ENCODE data around the gene HOXB3. TPM values are rescaled to one million over a fixed set of nuclear protein-coding genes. Genes with fewer than 3 reads are reported as not detected.

The HOXB3 gene
- polyA plus RNA-seq, 4 donors = 145 to 170 (median 155) TPM

DNA sequence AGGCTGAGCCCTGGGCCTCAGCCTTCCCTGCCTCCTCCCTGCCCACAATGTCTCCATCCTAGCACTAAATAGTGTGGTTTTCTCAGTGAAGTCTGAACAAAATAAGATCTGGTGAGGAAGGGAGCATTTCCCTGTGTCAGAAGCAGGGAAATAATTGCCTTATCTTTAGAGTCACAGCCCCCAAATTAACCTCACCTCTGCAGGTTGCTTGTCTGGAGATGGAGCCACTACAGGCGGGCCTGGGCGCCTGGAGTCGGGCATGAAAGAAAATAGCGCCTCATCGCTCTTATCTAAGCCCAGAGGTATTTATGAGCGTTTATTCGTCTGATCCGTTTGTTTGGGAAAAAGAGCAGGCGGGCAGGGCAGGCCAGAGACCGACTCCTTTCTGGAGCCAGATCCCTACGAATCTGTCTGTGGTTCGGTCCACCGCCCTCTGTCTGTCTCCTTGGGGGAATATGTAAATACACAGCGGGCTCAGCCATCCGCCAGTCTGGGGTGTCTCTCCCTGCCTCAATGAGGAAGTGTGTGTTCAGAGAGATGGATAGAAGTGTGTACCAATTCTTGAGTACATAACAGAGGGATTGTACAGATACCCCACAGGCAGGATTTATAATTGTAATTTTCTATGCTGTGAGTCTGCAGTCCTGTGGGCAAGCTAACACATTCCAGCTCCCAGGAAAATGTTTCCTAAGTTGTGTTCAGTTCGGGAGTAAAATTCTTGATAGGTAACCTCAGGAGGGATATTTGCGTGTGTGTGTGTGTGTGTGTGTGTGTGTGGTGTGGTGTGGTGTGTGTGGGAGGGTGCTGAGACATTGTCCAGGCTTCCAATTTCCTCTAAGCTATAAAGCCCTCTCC is 10.4 kb upstream of the HOXB3 start:
- no peak for DNase-seq (ENCODE audit: low read depth in 4 of 4, low spot score in 3 of 4)

DNA sequence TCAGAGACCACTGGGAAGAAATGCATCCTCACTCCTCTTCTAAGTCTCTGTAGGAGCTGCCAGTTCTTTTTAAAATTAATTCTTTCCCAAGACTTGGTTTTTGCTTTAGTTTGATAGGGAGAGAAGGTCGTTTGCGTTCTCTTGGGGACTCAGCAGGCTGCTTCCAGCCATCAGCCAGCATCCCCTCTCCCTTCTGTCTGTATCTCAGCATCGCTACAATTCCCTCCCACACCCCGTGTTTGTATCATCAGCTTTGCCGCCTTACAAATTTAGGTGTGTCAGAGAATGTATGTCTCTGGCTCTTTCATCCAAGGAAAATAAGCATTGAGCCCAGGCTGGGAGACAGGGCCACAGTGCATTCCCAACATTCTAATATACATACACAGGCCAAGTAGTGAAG is 9.3 kb upstream of the HOXB3 start:
- DNase-seq (ENCODE audit: low read depth in 4 of 4, low spot score in 3 of 4) = no peak

DNA sequence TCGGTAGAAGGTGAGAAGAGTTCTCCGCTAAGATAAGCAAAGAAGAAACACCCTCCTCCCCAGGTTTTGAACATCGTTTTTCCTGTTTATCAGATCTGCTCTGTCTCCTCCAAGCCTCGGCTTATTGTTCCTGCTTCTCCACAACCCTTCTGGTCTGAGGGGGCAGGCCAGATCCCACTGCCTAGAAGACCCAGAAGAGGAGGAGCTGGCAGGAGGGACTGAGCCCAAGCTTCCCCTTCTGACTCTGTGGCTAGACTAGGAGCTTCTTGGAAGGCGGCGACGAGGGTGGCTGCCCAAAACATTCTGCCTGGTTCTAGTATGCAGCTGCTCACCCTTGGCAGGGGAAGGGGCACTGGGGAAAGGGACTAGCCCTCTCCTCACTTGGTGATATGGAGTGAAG is 8.7 kb upstream of the HOXB3 start:
- DNase-seq (ENCODE audit: low read depth in 4 of 4, low spot score in 3 of 4) = no peak

DNA sequence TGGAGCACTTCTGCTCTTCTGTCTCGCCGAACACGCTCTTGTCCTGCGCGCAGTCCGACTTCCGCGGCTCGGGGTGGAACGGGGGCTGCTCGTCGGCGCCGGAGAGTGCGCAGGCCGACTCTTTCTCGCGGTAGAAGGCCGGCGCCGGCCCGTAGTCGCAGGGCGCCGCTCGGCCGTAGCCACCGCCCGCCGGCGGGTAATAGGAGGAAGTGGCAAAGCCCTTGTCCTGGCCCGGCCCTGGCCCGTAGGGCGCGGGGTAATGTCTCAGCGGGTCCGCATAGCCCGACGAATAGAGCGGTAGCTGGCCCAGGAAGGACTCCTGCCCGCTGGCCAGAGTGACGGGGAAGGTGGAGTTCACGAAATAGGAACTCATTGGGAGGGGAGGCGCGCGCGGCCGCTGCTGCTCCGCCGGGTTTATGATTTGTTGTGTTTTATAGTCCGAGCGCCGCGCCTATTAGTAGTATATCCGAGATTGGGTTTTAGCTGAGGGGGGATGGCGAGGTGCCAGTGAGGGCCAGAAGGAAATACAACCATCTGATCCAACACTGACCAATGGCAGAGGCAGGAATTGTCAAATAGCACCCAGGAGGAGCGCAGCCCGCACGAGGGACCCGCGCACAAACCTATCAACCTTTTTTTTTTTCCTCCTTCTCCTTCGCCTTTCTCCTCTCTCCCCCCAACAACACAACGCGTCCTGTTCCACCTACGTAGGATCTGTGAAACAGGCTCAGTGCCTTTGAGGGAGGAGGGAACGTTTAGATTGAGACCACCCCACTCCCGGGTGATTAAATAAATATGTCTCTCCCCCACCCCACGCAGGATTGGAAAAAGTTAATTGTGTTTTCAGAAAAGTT is 8.0 kb upstream of the HOXB3 start:
- no peak for DNase-seq (ENCODE audit: low read depth in 4 of 4, low spot score in 3 of 4)

DNA sequence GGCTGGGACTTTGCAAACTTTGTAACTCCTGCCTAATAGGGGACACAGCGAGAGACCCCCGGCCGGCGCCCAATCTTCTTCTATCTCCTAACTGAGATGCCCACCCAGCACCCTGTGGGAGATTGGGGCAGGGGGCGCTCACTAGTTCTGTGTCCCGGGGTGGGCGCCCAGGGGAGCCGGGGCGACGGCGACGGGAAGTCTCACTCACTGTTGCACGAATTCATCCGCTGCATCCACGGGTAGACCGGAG is 7.4 kb upstream of the HOXB3 start:
- DNase-seq (ENCODE audit: low read depth in 4 of 4, low spot score in 3 of 4) = no peak

DNA sequence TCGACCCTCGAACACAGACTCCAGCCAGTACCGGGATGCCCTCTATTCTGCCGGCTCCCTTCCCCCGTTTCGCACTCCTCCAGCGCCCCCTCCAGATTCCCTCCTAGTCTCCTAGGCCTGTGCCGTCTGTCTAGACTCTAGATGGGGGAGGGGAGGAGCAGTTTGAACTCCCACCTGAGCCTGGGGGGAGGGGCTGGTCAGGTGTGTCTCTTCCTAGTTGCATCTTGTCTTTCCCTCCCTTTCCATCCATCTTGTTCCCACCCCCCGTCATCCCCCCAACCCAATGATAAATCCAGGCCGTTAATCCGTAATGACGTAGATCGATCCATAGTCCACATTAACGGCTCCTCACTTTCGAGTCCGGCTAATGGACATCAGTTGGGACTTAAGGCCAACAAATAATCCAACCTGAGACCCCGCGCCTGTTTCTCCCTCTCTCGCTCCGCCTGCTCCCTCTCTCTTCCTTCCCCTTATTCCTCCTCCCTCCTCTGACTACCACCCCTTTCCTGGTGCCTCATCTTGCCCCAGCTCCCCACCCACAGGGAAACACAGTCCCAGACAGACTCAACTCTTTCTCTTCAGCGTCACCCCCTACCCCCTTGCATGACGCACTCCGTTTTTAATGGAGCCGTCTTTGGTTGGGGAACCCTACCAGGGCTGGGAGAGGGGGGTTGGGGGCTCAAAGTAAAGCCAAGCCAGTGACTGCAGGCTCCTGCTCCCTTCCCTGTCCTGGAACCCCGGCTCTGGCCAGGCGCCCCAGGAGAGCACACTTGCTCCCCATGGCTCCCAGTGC is 6.9 kb upstream of the HOXB3 start:
- DNase-seq (ENCODE audit: low read depth in 4 of 4, low spot score in 3 of 4) = no peak

DNA sequence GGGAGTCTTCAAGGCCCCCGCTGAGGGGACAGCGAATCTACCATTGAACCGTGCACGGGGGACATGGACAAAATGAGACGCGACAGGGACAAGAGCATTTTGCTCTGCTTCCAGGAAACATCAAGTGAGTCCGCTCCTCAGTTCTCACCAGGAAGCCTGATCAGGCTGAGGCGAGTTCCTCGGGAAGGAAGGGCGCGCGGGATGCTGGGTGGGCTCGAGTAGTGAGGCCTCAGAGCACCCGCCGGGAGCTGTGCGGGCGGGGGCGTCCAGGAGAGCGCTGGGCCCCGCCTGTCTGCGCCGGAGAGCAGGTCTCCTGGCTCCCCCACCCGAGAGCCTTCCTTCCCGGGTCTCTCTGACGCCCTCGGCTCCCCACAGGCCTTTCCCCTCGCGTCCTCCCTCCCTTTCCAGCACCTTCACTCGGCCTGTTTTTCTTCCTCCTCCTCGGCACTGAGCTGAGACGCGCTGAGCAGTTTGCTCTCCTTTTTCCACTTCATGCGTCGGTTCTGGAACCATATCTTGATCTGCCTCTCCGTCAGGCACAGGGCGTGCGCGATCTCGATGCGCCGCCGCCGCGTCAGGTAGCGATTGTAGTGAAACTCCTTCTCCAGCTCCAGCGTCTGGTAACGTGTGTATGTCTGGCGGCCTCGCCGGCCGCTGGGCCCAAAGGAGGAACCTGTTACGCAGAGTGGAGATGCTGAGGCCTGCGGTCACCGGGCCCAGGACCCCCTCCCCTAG is 6.1 kb upstream of the HOXB3 start:
- DNase-seq (ENCODE audit: low read depth in 4 of 4, low spot score in 3 of 4) = no peak

DNA sequence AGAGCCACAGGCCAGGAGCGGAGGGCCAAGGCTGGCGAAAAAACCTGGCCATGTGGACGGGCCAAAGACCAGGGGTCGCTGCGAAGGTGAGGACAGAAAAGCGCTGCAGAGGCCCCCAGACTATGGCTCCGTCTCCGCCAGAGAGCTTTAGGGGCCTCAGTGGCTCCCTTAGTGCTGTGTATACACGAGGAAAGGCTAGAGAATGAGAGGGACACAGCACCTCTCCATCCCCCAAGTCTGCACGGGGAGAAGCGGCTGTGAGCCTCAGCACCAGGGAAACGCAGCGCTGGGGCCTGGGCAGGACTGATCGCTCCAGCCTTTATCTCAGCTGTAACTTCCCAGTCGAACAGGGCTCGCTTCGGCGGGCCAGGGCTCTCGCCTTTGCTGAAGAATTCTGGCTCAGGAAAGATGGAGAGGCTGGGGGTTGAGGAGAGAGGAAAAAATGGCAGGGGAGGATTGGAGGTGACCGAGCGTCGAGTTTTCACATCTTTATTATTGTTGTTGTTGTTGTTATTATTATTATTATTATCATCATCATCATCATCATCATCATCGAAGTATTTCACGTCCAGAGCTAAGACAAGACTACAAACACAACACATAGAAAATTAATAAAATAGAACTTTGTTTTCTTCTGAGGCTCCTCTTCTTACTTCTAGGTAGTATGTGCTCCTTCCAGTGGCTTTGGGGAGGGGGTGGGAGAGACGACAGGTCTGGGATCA is 5.4 kb upstream of the HOXB3 start:
- no peak for DNase-seq (ENCODE audit: low read depth in 4 of 4, low spot score in 3 of 4)

DNA sequence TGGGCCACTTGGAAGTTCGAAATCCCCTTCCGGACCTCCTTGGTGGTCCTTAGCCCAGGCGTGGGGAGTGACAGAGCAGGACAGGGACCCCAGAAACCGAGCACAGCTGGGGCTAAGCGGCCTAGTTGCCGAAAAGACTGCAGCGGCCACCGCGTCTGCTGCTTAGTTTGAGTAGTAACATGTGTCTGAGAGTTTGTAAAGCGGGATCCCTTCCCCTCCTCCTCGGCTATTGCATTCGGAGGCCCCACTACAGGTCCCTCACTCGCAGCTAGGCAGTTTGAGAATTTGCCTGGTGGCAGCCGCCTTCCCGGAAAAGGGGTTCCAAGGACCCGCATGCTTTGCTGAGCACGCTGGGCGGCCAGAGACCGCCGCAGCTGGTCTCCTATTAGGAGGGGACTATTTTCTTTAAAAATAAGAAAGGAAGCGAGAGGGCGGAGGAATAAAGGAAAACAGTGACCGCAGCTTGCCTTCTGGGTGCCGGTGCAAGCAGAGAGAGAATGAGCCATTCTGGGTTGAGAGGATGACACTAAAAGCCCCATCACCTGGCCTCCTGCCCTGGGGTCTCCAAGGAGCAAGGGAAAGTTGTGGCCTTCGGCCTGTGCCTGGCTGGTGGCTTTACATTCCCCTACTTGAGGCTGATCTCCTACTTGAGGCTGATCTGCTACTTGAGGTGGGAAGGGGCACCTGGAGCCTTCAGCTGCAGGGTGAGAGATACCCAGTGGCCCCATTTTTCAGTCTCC is 4.7 kb upstream of the HOXB3 start:
- DNase-seq (ENCODE audit: low read depth in 4 of 4, low spot score in 3 of 4) = no peak

DNA sequence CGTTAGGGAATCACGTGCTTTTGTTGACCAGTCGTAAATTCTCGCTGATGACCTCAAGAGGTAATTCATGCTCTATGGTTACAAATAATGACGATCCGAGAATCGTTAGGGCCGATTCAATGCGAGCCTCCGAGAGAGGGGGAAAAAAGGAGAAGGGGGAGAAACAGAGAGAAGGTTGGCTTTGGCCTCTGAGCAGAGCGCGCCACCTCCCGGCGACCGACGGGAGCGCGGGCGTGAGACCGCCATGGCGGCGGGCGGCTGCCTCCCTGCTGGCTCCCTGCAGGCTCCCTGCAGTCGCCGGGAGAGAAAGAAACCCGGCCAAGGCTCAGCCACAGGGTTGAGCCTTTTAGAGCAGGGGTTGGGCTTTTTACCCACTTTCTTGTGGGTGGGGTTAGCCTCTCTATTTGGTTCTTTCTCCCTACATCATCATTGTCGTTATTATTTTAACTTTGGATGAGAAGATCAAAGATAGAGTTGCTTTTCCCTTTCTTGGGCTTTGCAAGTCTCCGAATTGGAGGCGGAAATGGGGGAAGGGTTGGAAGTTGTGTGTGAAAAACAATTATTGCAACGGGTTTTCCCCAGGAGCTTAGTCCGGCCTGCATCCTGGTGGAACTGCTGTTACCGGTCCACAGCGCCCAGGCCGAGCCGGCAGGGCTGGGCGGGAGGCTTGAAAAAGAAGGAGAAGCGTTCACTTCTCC is 3.9 kb upstream of the HOXB3 start:
- peak in 1 of 4 donors; percentile 81 for DNase-seq (ENCODE audit: low read depth in 4 of 4, low spot score in 3 of 4)

DNA sequence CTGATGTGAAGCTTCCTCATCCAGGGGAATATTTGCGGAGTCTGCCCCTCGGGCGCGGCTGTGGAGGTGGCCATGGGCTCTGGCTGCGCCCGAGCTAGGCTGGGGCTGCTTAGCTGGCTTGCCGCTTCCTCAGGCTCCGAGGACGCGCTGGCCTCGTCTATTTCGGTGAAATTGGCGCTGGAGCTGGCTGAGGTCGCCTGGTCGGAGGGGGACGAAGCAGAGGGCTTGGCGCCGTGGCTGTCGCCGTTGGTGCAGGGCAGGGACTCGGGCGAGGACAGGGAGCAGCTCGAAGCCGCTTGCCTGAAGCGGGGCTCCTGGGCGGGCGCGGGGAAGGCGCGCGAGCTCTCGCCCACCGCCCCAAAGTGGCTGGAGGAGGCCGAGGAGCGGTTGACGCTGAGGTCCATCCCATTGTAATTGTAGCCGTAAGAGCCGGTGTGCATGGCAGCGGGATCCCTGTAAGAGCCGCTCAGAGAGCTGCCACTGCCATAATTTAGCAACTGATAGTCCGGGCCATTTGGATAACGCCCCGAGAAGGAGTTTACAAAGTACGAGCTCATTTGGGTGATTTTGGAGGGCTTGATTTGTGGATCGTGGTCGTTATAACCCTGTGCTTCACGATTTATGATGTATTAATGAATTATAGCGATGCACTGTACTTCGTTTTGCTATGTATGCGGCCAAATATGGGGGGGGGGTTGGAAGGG is 3.2 kb upstream of the HOXB3 start, which contains the start of gene HOXB5:
Gene HOXB5 (minus strand): TSS at position 654 of the 704 bp plus-strand sequence. CDS start 97 bp downstream, at position 557.
- no peak for DNase-seq (ENCODE audit: low read depth in 4 of 4, low spot score in 3 of 4)

DNA sequence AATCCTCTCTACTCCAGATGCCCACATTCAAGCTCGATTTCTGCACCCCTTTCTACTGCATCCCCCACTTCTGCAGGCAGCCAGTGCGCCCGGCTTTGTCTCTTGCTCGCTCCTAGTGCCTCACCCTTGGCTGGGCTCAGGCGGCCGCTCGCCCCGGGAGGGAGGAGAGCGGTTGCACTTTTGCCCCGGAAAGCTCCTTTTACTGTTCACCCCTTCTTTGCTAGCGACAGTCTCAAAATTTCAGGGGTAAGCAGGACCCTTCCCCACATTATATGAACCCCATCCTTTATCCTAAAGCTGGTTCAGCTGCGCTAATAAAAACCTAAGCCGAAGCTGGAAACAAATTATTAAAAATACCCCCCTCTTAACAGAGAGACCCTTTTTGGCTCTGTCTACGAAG is 2.5 kb upstream of the HOXB3 start:
- DNase-seq (ENCODE audit: low read depth in 4 of 4, low spot score in 3 of 4) = no peak

DNA sequence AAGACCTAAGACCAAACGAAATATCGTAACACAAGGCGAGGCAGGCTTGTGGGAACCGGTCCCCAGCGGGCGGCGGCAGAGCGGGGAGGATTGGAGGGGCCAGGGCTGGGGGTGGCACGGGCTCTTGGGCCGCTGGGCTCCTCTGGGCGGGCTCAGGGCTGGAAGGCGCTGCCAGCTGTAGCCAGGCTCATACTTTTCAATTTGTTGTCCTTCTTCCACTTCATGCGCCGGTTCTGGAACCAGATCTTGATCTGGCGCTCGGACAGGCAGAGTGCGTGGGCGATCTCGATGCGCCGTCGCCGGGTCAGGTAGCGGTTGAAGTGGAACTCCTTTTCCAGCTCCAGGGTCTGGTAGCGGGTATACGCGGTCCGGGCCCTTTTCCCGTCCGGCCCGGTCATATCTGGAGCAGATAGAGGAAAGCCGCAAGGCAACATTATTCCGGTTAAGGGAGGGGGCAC is 2.0 kb upstream of the HOXB3 start:
- DNase-seq (ENCODE audit: low read depth in 4 of 4, low spot score in 3 of 4) = no peak

DNA sequence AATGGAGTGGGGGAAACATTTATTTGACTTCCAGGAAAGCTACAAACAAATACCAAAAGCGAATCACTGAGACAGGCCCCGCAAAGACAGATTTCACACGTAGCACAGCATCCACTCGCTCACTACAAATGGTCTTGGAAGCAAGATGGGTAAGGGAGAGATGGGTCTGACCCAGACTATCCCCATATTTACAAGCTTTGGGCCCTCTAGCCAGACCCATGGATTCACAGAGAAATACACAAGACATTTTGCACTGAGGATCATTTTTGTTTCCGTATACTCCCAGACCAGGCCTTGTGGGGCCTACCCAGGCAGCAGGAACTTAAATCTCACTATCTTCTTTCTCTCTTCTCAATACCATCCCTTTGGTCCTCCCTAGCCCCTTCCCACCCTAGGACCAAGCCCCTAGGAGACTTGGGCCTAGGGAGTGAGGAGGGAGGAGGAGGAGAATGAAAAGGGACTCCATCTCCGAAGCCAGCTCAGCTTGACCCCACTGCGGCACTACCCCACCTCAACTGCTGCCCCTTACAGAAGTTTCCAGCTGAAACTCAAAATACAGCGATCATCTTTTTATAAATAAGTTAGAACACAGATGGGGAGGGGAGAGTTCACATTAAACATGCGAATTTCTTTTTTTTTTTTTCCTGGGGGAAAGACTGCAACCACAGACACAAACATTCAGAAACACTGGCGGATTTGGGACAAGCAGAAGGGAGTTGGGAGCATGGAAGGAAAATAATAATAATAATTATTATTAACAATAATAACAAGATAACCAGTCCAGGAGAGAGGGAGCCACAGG is 1.4 kb upstream of the HOXB3 start:
- no peak for DNase-seq (ENCODE audit: low read depth in 4 of 4, low spot score in 3 of 4)

DNA sequence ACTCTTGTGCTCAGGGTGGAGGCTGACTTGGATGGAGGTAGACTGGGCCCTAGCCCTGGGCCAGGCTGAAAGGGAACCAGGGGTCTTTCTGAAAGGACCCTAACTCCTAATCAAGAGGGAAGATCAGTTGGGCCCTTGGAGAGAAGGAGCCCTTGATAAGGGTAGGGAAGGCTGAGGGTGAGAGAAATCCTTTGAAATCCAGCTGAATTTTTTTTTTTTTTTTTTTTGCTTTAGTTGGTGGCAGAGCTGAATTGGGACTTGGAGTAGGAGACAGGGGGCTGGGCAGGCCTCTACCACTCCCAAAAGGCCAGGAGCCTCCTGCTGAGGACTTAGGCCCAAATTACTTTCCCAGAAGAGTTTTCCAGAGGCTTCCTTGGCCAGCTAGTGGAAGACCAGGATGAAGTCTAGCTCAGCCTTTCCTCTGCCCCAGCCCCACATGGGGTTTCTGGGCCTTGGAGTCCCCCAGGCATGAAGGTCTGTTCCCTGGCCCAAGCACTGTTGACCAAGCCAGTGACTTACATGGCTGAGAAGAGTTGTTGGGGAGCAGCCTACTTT is 643 bp upstream of the HOXB3 start:
- no peak for DNase-seq (ENCODE audit: low read depth in 4 of 4, low spot score in 3 of 4)

DNA sequence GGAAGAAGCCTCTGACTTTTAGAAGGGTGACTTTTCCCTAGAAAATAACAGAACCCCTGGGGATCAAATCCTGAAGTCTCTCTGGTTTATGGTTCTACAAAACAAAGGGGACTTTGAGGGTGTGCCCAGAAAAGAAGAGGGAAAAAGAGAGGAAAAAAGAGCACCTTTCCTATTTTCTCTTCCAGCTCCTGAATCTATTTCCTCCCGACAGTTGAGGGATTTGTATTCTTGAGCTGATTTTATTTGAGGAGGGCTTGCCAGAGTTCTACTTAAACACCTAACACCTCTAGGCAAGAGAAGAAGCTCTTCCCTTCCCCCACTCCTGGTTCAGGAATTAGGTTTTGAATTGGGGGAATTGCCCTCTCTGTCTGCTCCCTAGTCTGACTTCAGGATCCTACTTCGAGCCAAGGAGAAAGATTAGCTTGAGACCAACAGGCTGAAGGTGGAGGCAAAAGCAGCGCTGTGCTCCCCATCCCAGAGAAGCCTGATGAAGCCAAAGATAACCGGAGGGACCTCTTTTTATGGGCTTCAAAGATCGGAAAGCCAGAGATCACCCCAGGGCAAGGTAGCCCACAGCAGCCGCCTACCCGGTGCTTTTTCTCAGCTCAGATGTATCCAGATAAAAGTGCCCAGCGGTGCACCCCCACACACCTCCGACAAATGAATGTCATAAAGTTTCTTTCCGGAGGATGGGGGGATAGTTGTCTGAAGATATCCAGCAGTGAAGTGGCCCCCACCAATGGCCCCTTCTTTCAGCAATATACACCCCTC is 796 bp downstream of the HOXB3 start:
- no peak for DNase-seq (ENCODE audit: low read depth in 4 of 4, low spot score in 3 of 4)

All from right renal pelvis (tissue), 4 donors.